Stomach (tissue), 4 donors: ENCODE results near the gene ST6GALNAC6.

Source experiments
- CTCF ChIP-seq, 7 experiments: fragments of 450-650 bp in 4 of 7; fragments of 200-600 bp in 3 of 7; sonication (generic) in 3 of 7; IDR thresholded peaks; one replicate each; pipeline ENCODE4 v1.5.1; 2016 to 2019; ENCODE audit warnings: antibody characterized with exemption in 7 of 7, control low read depth in 2 of 7, mild to moderate bottlenecking in 1 of 7
- POLR2A ChIP-seq, 4 donors: fragments of 450-650 bp; IDR thresholded peaks; one replicate each; pipeline ENCODE4 v1.6.1; 2016; ENCODE audit warnings: antibody characterized with exemption in 4 of 4, control low read depth in 2 of 4, mild to moderate bottlenecking in 1 of 4, moderate library complexity in 1 of 4

GRCh38 chr9:127860260-127860659, 39.1 kb downstream of the ST6GALNAC6 start:
- TF ChIP-seq POLR2A (IDR thresholded peaks at IDR 0.05) (no peak), CTCF (IDR thresholded peaks at IDR 0.05) (no peak)
